22Rv1 (cell line): ENCODE results near the gene FAM184B.

ENCODE experiments used
- CTCF ChIP-seq: fragments of 450-650 bp; IDR thresholded peaks from 2 replicates; pipeline ENCODE4 v1.5.1; 2017; ENCODE audit warnings: mild to moderate bottlenecking
- ZFX ChIP-seq: fragments of 450-650 bp; IDR thresholded peaks from 2 replicates; pipeline ENCODE4 v1.6.1; 2017; ENCODE audit warnings: antibody characterized with exemption, borderline replicate concordance

GRCh38 chr4:17687237-17687857 is 94.1 kb downstream of the FAM184B start:
- TF ChIP-seq CTCF (no peak), ZFX (no peak)
